HEK293 (cell line): ENCODE data around the gene CREB3.

ENCODE experiments used
- CTCF ChIA-PET: fragments of 350-600 bp; formaldehyde crosslinking; extraction: SDS; loops from one replicate; lab custom pipeline; 2021; ENCODE audit warnings: antibody characterized with exemption; lab: Yijun Ruan, JAX
- POLR2A ChIA-PET: fragments of 300-600 bp; formaldehyde crosslinking; extraction: SDS; loops from one replicate; lab custom pipeline; 2020; ENCODE audit warnings: antibody characterized with exemption, inconsistent platforms; lab: Yijun Ruan, JAX
- H3K27ac ChIP-seq: fragments of 200-500 bp; sonication (Bioruptor generic); 2 replicates; pipeline ENCODE4 v1.5.1; 2014; ENCODE audit warnings: low read depth, low read length, control low read depth, inconsistent platforms; ENCODE audit errors: extremely low read depth
- H3K36me3 ChIP-seq, 2 experiments: fragments of 200-500 bp in 1 of 2; sonication (Bioruptor generic) in 1 of 2; 1 replicate in 1 of 2; 2 replicates in 1 of 2; pipeline ENCODE4 v1.5.1; 2014 to 2017; ENCODE audit warnings: inconsistent platforms in 2 of 2, low read length in 2 of 2; ENCODE audit not compliant: control insufficient read depth in 2 of 2, insufficient read depth in 1 of 2
- H3K4me1 ChIP-seq: fragments of 200-500 bp; sonication (Bioruptor generic); 2 replicates; pipeline ENCODE4 v1.5.1; 2014; ENCODE audit warnings: mild to moderate bottlenecking, low read length, inconsistent platforms; ENCODE audit not compliant: control insufficient read depth, insufficient read depth
- H3K4me3 ChIP-seq: 2 replicates; pipeline ENCODE4 v1.5.1; 2011; ENCODE audit warnings: low read depth, mild to moderate bottlenecking, control low read depth, low read length, moderate library complexity
- H3K9me3 ChIP-seq: fragments of 200-500 bp; sonication (Bioruptor generic); 2 replicates; pipeline ENCODE4 v1.5.1; 2014; ENCODE audit warnings: low read depth, low read length, inconsistent platforms; ENCODE audit not compliant: control insufficient read depth, insufficient read depth
- CTCF ChIP-seq: fragments of 450-650 bp; formaldehyde crosslinking; IDR thresholded peaks from 2 replicates; pipeline ENCODE4 v1.5.1; 2016; ENCODE audit warnings: missing biosample characterization, missing genetic modification characterization
- EGR2 ChIP-seq: fragments of 450-650 bp; formaldehyde crosslinking; IDR thresholded peaks from 2 replicates; pipeline ENCODE4 v1.5.1; 2016; ENCODE audit warnings: low read depth, missing biosample characterization, missing genetic modification characterization
- GLI2 ChIP-seq: fragments of 450-650 bp; formaldehyde crosslinking; IDR thresholded peaks from 2 replicates; pipeline ENCODE4; 2017; ENCODE audit warnings: missing biosample characterization, missing genetic modification characterization, low read depth, borderline replicate concordance
- GLIS2 ChIP-seq: fragments of 450-650 bp; formaldehyde crosslinking; IDR thresholded peaks from 2 replicates; pipeline ENCODE4 v1.5.1; 2016; ENCODE audit warnings: missing biosample characterization, missing genetic modification characterization
- HOXC10 ChIP-seq: sonication (generic); formaldehyde crosslinking; IDR thresholded peaks from 2 replicates; pipeline ENCODE4 v1.8.1; 2023; ENCODE audit warnings: mild to moderate bottlenecking, missing genetic modification reagents
- KLF8 ChIP-seq: fragments of 450-650 bp; formaldehyde crosslinking; IDR thresholded peaks from 2 replicates; pipeline ENCODE4 v1.5.1; 2016; ENCODE audit warnings: missing biosample characterization, missing genetic modification characterization
- ZBTB7A ChIP-seq: fragments of 450-650 bp; formaldehyde crosslinking; IDR thresholded peaks from 2 replicates; pipeline ENCODE4 v1.5.1; 2016; ENCODE audit warnings: low read depth, missing biosample characterization, missing genetic modification characterization
- ZFP3 ChIP-seq: fragments of 450-650 bp; formaldehyde crosslinking; IDR thresholded peaks from 2 replicates; pipeline ENCODE4 v1.5.1; 2016; ENCODE audit warnings: low read depth, missing biosample characterization, missing genetic modification characterization
- ZNF112 ChIP-seq: fragments of 450-650 bp; formaldehyde crosslinking; IDR thresholded peaks from 2 replicates; pipeline ENCODE4 v1.5.0; 2017; ENCODE audit warnings: missing biosample characterization, missing genetic modification characterization
- ZNF239 ChIP-seq: fragments of 450-650 bp; formaldehyde crosslinking; IDR thresholded peaks from 2 replicates; pipeline ENCODE4 v1.5.1; 2016; ENCODE audit warnings: missing biosample characterization, missing genetic modification characterization
- ZNF266 ChIP-seq: fragments of 450-650 bp; formaldehyde crosslinking; IDR thresholded peaks from 2 replicates; pipeline ENCODE4 v1.5.1; 2016; ENCODE audit warnings: missing biosample characterization, missing genetic modification characterization, low read depth
- ZNF274 ChIP-seq, 2 experiments: fragments of 200-500 bp in 1 of 2; fragments of 450-650 bp in 1 of 2; sonication (Bioruptor generic) in 1 of 2; formaldehyde crosslinking in 1 of 2; IDR thresholded peaks; 2 replicates each; pipeline versions ENCODE4 v1.5.1 to v1.6.1; 2014 to 2016; ENCODE audit warnings: borderline replicate concordance in 1 of 2, inconsistent platforms in 1 of 2, low read length in 1 of 2, missing biosample characterization in 1 of 2, missing genetic modification characterization in 1 of 2
- ZNF548 ChIP-seq: fragments of 450-650 bp; formaldehyde crosslinking; IDR thresholded peaks from 2 replicates; pipeline ENCODE4 v1.5.1; 2016; ENCODE audit warnings: missing biosample characterization, missing genetic modification characterization
- ZNF549 ChIP-seq: fragments of 450-650 bp; IDR thresholded peaks from 2 replicates; pipeline ENCODE4 v1.5.1; 2018; ENCODE audit warnings: missing biosample characterization, missing genetic modification characterization, mild to moderate bottlenecking, inconsistent platforms, moderate library complexity
- ZNF654 ChIP-seq: fragments of 450-650 bp; formaldehyde crosslinking; IDR thresholded peaks from 2 replicates; pipeline ENCODE4 v1.5.1; 2016; ENCODE audit warnings: low read depth, missing biosample characterization, missing genetic modification characterization
- ZNF76 ChIP-seq: fragments of 450-650 bp; formaldehyde crosslinking; IDR thresholded peaks from 2 replicates; pipeline ENCODE4; 2016; ENCODE audit warnings: low read depth, missing biosample characterization, missing genetic modification characterization, borderline replicate concordance
- TF ChIP-seq, protein P1 (sequence below): fragments of 450-650 bp; formaldehyde crosslinking; IDR thresholded peaks from 2 replicates; pipeline ENCODE4 v1.5.1; 2016; ENCODE audit warnings: missing biosample characterization, missing genetic modification characterization
- TF ChIP-seq, protein P2 (sequence below): fragments of 450-650 bp; formaldehyde crosslinking; optimal IDR thresholded peaks from 2 replicates; pipeline ENCODE3; 2016; ENCODE audit warnings: missing biosample characterization, mild to moderate bottlenecking, missing genetic modification characterization
- TF ChIP-seq, protein P3 (sequence below): fragments of 450-650 bp; formaldehyde crosslinking; IDR thresholded peaks from 2 replicates; pipeline ENCODE4 v1.5.1; 2016; ENCODE audit warnings: missing biosample characterization, missing genetic modification characterization

CREB3 gene

DNA sequence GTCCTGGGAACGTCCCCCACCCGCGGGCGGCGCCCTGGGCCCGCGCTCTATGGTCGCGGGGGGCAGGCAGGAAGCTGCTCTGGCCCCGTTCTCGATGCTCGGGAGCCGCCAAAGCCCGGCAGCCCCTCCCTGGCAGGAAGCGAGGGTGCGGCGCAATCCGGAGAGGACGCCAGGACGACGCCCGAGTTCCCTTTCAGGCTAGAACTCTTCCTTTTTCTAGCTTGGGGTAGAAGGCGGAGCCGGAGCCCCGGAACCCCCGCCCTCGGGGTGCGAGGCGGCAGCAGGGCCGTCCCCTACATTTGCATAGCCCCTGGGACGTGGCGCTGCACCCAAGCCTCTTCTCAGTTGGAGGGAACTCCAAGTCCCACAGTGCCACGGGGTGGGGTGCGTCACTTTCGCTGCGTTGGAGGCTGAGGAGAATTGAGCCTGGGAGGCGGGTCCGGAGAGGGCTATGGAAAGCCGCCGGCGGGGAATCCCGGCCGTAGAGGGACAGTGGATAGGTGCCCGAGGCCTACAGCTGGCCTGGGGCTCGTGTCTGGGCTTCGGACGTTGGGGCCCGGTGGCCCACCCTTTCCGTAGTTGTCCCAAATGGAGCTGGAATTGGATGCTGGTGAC, at the start of gene CREB3, which contains the start of gene TLN1 (continued):
- 0 out of 2 replicates have a peak, but pooled peaks have one; percentile 5 for TF ChIP-seq EGR2 (tag by site-specific recombination)
- peak; percentile 81 for TF ChIP-seq CTCF (tag by site-specific recombination)

DNA sequence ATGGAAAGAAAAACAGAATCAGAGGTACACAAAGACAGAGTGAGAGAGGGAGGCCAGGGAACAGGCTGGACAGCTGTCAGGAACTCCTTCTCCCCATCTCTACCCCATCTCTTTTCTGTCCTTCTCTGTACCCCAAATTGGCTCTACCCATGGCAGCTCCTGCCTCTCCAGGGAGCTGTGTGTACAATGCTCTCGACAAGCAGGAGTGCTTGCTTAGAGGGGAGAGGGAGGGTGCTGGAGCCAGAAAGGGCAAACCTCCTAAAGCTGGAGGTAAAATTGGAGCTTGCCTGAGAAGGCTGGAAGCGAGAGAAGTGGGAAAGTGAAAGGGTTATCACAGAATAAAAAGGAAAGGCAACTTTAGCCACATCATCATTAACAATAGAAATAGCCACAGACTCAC, 49.1 kb upstream of the CREB3 start:
- CTCF ChIA-PET, result interaction anchor here (0.6 to 2.3 kb wide), 6 partner anchors 9 to 25 kb away, joined by 3 to 14 read pairs (median 4); partner anchors contain the start of genes CCDC107 and RMRP
- no peak overlapping the region for H3K4me3 ChIP-seq
- 0 out of 2 replicates have a peak, but pooled peaks cover under 1% of the 10 kb centered on the region for H3K4me1 ChIP-seq
- H3K27ac ChIP-seq, result no peak overlapping the region
- no peaks in the 10 kb centered on the region for H3K9me3 ChIP-seq
- POLR2A ChIA-PET, result interaction anchor here (1.0 to 1.1 kb wide), 2 partner anchors 11 to 18 kb away, joined by 4 to 8 read pairs; partner anchors contain the start of gene ARHGEF39
- TF ChIP-seq ZNF548 (tag by site-specific recombination) (no peak), GLI2 (tag by site-specific recombination) (no peak), ZNF274 (IDR thresholded peaks at IDR 0.05; ENCODE audit: low read length) (no peak), ZNF274 (tag by site-specific recombination; IDR thresholded peaks at IDR 0.05; ENCODE audit: borderline replicate concordance) (no peak), HOXC10 (CRISPR knock-in tag) (no peak), ZNF76 (tag by site-specific recombination) (no peak), ZNF654 (tag by site-specific recombination) (no peak)
- peaks cover 0 to 32% of the 10 kb centered on the region in 2 experiments; a peak in 1 of 3 replicates for H3K36me3 ChIP-seq

- CTCF ChIA-PET, result interaction anchor here (0.6 to 2.3 kb wide), 2 partner anchors 12 to 16 kb away, joined by 3 to 14 read pairs; no protein-coding TSS in a partner anchor
- H3K27ac ChIP-seq, result no peak overlapping the region
- POLR2A ChIA-PET, result interaction anchor here (1.1 kb wide), 1 partner anchor 12 kb away, joined by 4 read pairs; no protein-coding TSS in a partner anchor
- H3K4me1 ChIP-seq, result peaks cover 3% of the 10 kb centered on the region; the same call in 1 of the 2 replicates
- TF ChIP-seq, protein P1, sequence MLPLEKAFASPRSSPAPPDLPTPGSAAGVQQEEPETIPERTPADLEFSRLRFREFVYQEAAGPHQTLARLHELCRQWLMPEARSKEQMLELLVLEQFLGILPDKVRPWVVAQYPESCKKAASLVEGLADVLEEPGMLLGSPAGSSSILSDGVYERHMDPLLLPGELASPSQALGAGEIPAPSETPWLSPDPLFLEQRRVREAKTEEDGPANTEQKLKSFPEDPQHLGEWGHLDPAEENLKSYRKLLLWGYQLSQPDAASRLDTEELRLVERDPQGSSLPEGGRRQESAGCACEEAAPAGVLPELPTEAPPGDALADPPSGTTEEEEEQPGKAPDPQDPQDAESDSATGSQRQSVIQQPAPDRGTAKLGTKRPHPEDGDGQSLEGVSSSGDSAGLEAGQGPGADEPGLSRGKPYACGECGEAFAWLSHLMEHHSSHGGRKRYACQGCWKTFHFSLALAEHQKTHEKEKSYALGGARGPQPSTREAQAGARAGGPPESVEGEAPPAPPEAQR (tag by site-specific recombination), result no peak
- H3K36me3 ChIP-seq, result peaks cover 0 to 32% of the 10 kb centered on the region in 2 experiments; a peak in 1 of 3 replicates
- H3K9me3 ChIP-seq, result no peaks in the 10 kb centered on the region
- H3K4me3 ChIP-seq, result no peak overlapping the region
Observed at GRCh38 chr9:35684921-35685320, 47.5 kb upstream of the CREB3 start.

DNA sequence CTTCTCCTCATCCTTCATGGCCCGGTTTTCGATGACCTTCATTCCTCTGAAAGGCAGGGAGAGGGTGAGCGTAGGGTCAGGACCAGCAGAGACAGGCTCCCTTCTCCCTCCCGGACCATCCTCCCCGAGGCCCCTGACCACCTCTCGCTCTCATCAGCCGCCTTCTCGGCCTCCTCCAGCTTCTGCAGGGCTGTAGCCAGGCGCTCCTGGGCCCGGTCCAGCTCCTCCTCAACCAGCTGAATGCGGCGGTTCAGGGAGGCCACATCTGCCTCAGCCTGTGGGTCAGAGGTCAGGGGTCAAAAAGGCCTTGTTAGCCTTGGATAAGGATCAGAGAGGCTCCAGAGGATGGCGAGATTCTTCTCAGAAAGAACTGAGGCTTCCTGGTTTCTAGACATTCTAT, 47.0 kb upstream of the CREB3 start:
- Histone ChIP-seq H3K9me3 (no peaks in the 10 kb centered on the region), H3K27ac (no peak overlapping the region), H3K4me1 (peaks cover 3% of the 10 kb centered on the region; the same call in 1 of the 2 replicates), H3K4me3 (no peak overlapping the region), H3K36me3 (peaks cover 0 to 32% of the 10 kb centered on the region in 2 experiments; a peak in 1 of 3 replicates)
- POLR2A ChIA-PET, result no interaction called here
- TF ChIP-seq ZNF549 (tag by site-specific recombination), result no peak
- TF ChIP-seq ZBTB7A (tag by site-specific recombination), result no peak
- no peak for TF ChIP-seq ZNF266
- TF ChIP-seq ZNF112 (tag by site-specific recombination), result no peak
- TF ChIP-seq, protein P2, sequence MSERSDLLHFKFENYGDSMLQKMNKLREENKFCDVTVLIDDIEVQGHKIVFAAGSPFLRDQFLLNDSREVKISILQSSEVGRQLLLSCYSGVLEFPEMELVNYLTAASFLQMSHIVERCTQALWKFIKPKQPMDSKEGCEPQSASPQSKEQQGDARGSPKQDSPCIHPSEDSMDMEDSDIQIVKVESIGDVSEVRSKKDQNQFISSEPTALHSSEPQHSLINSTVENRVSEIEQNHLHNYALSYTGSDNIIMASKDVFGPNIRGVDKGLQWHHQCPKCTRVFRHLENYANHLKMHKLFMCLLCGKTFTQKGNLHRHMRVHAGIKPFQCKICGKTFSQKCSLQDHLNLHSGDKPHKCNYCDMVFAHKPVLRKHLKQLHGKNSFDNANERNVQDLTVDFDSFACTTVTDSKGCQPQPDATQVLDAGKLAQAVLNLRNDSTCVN (tag by site-specific recombination), result no peak
- no peak for TF ChIP-seq KLF8 (tag by site-specific recombination)
- TF ChIP-seq ZFP3 (tag by site-specific recombination), result no peak
- no peak for TF ChIP-seq ZNF239 (tag by site-specific recombination)
- TF ChIP-seq GLIS2 (tag by site-specific recombination), result no peak
- TF ChIP-seq, protein P3, sequence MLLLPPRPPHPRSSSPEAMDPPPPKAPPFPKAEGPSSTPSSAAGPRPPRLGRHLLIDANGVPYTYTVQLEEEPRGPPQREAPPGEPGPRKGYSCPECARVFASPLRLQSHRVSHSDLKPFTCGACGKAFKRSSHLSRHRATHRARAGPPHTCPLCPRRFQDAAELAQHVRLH (tag by site-specific recombination), result no peak
- CTCF ChIA-PET, result interaction anchor here (0.6 to 1.3 kb wide), 3 partner anchors 15 to 82 kb away, joined by 3 to 5 read pairs (median 5); partner anchors contain the start of genes CCDC107 and RMRP
